Smooth muscle cell of the brain vasculature (primary cell): ENCODE data around the gene KDM7A.

Source experiments
- DNase-seq: peaks from one replicate; pipeline ENCODE4 v3.0.0-alpha.2; 2012; ENCODE audit warnings: low read depth, low spot score

The KDM7A gene

DNA sequence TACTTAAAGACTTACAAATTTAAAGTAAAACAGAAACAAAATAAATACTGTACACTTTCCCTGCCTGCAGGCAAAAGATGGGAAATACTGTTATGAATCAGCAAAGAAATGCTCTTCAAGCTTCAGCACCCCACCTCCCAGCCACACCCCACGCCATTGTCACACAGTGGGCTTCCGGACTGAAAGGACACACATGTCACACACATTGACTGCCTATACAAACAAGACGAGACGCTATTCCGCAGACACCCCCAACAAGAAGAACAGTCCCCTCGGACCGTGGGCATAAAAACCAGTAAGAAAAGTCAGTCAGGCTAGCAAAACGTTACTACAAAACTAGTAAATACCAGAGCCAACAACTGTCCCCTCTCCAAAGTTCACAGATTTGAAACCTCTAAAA is 91.8 kb downstream of the KDM7A start:
- DNase-seq: no peak

DNA sequence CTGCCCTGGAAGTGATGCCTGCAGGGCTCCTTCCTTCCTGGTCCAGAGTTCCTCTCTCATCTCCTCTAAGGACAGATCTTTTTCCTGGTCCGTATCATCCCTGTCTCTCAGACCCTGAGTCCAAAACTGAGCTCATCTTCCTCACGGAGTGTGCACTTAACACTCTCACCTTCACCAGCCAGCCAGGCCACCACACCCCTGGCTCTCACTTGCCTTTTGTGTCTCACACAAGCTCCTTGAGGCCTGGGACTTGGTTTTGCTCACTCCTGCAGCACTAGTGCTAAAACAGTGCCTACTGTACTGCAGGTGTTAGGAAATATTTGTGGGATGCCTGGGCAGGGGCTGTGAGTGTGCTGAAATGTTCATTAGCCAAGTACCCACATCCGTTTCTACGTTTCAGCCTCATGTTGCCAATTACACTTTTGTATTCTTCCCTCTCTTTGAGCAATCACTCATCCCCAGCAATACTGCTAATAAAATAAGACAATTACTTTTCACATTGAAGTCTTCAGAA is 92.6 kb downstream of the KDM7A start:
- DNase-seq: no peak

DNA sequence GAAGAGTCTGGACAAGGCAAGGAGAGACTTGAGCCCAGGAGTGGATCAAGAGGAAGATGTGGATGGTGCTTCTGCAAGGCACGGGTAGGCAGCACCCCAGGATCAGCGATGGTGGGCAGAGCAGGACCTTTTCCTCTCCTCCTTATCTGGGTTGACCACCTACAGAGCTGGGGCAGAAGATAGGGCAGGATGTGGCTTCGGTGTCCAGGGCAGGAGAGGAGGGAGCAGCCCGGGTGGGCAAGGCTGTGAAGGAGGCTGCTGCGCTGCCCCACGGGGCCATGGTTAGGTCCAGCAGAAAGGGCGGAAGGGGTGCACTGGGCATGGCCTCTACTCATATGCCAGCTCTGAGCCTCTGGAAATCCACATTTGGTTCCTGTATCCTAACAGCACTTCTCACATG is 94.0 kb downstream of the KDM7A start:
- no peak for DNase-seq

DNA sequence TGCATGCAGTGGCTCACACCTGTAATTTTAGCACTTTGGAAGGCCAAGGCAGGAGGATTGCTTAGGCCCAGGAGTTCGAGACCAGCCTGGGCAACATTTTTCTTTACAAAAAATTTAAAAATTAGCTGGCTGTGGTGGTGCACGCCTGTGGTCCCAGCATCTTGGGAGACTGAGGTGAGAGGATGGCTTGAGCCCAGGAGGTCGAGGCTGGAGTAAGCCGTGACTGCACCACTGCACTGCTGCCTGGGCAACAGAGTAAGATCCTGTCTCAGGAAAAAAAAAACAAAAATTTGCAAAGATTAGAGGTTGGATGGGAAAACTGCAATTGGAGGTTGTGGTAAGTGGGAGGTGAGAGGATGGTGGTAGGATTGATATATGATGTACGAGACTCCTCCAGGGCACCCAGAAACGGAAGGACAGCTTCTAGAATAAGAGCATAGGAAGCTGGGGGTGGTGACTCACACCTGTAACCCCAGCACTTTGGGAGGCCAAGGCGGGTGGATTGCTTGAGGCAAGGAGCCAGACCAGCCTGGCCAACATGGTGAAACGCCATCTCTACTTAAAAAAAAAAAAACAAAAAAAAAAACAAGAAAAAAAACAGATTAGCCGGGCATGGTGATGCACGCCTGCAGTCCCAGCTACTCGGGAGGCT is 94.9 kb downstream of the KDM7A start:
- DNase-seq: no peak

DNA sequence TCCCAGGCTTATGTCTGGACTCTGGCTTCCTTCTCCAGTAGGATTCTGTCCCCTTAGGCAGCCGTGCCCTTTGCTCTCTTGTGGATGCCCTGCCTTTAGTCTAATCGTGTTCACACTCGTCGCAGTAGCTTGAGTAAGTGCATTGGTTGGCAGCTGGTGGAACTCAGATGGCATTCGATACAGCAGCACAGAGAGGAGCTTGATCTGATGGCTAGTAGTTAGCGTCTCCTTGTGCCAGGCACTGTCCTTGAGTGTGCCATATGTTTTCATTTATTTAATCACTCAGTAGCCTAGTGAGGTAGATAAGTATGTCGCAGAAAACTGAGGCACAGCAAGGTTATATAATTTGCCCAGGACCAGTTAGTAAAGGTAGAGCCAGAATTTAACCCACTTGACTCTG is 95.9 kb downstream of the KDM7A start:
- DNase-seq: no peak

DNA sequence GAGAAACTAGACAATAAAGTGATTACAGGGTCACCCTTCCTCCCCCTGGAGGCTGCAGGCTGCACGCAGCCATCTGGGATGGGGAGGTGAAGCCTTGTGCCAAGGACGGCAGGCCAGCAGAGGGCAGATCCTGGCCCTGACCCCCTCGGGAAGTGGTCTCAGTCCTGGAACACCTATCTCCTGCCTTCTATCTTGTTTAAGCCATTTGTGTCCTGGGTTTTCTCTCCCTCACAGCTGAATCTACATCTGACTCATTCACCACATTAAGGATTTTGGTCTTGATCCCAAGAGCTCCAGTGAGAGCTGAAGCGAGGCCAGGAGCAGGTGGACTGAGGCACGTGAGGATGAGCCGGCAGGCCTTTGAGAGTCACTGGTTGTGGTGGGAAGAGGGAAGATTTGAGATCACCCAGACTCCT is 97.7 kb downstream of the KDM7A start:
- no peak for DNase-seq

DNA sequence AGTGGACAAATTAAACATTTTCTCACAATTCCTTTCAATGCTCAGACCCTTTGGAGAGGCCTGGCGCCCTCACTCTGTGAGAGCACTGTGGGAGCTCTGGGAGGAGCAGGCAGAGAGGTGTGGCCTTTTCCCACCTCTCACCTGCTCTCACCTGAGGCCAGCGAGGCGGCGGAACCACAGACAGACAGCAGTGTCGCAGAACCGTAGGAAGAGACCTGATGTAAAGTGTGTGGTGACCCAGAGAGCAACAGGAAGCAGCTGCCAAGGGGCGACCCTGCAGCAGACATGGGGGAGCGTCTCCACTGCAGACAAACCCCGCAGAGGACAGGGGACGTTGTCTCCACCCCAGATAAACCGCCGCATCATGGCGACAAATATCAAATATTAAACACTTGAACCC is 98.4 kb downstream of the KDM7A start:
- no peak for DNase-seq

DNA sequence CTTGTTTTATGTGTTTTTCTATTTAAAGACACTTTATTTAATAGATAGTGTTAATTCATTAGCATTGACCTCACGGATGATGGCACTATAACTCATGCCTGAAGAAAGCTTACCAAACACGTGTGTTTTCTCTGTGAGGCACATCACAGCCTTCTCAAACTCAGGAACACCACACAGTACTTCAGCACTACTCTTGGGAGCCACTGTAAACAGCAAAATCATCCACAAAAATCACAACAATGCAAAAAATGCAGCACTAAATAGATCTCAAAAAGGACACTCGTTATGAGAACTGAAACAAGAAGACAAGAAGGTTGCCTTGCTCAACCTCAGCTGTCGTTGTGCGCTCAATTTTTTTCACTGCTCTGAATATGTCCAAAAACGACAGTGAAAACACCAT is 102.0 kb downstream of the KDM7A start:
- no peak for DNase-seq

DNA sequence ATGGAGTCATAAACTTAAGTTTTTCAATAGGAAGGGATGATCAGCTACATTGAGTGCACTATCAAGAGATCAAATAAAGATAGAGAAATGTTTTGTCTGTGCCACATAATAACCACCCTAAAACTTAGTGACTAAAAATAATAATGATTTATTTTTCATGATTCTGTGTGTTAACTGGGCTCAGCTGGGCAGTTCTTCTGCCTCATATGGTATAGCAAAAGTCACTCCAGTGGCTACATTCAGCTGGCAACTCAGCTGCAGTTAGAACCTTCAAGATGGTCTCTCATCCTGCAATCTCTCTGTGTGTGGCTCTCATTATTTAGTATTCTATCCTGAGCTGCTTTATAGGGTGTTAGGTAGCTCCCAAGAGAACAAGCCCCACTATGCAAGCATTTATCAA is 106.2 kb downstream of the KDM7A start:
- no peak for DNase-seq

DNA sequence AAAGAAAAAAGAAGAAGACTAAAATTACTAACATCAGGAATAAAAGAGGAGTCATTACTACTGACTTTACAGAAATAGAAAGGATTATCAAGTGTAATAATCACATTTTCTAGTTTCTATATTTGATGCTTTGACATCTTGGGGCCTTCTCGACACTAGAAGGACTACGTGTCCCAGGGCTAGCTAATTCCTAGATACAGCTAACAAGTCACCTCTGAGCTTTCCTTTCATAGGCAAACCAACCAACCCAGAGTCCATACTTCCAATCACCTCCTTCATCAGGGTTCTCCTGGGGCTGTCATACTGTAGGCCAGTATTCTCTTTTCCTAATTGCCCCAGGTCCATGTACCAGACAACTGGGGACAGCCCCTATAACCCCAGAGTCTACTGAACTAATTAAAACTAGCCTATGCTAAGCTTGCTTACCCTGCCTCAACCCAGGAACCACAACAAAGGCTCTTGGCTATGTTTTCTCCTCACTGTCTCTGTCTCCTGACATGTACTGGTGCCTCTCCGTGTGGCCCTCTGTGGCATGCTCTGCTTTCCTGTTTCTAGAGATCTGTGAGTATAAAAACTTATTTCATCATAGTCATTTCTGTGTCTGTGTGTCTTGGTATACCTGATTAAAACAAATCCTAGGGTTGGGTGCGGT is 107.4 kb downstream of the KDM7A start:
- DNase-seq: no peak

DNA sequence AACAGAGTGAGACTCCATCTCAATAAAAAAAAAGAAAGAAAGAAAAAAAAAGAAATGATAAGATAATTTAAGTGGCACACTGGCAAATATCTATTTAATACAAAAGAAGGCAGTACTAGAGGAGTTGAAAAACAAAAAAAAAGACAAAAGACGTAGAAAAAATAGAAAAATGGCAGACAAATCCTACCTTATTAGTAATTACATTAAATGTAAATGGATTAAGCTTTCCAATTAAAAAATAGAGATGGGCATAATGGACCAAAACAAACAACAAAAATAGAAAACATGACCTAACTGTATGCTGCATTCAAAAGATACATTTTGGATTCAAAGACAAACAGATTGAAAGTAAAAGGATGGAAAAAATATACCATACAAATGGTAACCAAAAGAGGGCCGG is 108.8 kb downstream of the KDM7A start:
- DNase-seq: no peak

DNA sequence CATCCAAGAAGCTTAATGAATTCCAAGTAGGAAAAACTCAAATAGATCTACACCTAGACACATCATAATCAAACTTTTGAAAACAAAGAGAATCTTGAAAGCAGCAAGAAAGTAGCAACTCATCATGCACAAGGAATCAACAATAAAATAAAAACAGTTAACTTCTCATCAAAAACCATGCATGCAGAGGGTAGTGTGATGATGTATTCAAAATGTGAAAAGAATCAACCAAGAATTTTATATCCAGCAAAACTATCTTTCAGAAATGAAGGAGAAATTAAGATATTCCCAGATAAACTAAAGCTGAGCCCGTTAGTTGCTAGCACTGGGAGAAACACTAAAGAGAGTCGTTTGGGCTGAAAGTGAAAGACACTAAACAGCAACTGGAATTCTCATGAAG is 109.7 kb downstream of the KDM7A start:
- no peak for DNase-seq

DNA sequence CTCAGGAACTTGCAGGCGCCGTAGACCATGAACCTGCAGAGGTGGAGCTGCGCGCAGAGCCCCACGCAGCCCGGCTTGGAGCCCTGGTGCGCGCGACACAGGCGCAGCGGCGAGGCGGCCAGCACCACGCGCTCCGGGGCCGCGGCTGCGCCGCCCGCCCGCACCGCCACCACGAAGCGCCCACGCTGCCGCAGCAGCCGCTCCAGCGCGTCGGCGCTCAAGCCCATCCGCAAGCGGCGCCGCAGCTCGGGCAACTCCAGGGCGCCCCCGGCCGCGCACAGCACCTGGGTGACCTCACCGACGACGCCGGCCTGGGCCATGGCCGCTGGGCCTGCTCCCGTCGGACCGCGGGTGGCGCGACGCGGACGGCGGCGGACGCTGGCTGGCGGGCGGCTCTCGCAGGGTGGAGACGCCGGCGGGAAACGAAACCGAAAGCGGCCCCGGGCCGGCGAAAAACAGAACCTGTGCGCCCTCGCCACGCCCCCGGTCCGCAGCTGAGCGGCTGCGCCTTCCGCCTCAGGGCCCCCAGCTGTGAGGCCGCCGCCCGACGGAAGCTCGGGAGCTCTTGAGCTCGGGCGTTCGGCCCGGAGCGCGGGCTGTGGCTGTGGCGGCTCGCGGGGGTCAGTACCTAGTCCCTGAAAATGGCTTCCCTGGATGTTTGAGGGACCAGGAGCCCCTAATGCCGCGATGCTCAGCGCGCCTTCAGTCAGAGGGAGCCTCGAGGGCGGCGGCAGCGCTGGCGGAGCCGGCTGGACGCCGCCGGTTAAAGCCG is 114.1 kb downstream of the KDM7A start, which contains the start of gene PARP12:
PARP12 (minus strand) TSS at position 424 of the 772 bp plus-strand sequence; CDS start at position 320, 104 bp downstream.
- DNase-seq: no peak

DNA sequence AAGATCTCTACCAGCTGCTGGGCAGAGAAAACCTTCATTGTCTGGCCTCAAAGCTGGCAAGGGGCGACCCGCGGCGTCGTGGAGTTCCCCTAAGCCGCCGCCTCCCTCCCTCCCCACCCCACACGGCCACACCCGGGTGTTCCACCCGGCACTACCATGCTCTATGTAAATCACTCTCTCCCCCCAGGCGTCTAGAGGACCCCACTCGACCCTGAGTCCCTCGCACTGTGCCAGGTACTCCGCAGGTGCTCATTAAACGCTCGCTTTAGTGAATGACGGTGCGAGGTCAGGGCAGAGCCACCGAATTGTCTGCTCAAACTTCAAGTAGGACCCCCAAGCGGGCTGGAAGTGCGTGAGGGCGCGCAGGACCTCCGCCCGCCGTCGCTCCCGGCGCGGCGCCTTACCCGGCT is 114.7 kb downstream of the KDM7A start:
- DNase-seq: no peak

DNA sequence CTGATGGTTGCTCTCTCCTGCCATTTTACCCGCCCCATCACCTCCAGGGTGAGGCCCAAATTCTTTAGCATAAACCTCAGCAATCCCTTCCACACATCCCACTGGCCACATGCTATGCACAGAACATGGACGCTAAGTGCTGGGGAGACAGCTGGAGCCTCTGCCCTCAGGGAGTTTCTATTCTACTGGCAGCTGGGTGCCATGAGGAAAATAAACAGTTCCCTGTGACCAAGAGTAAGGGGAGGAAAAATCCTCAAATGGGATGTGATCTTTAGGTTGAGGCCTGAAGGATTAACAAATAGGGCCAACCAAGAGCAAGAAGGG is 115.2 kb downstream of the KDM7A start:
- DNase-seq: no peak

DNA sequence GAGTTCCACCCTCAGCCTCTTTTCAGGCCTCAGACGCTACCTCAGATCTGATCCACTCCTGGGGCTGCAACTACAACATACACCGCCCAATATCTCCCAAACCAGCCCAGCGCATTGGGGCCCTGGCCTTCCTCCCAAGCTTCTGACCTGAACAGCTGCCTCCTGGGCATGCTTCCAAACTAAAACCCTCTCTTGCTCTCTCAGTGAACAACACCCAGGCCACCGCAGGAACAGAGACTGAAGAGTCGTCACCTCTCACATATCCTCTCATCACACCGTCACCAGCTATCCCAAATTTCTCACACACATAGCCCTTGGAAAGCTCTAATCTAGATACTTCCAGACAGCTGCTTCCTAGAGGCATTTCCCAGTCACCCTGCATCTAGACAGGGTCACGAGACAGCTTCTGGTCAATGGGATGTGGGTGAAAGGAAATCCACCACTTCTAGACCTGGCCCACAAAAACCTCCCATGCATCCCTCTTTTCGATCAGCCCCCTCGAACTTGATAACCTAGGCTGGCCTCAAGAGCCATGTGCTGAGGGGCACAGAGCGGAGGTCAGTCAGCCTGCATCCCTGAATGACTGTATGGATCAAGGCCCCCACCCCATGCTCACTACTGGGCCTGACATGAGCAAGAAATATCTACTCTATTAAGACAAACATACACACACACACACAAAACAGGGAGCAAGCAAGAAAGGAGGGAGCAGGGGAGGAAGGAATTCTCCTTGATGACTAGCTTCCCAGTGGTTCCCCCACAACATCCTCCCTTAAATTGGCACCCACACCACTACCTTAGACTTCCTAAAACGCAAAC is 115.8 kb downstream of the KDM7A start:
- DNase-seq: no peak

DNA sequence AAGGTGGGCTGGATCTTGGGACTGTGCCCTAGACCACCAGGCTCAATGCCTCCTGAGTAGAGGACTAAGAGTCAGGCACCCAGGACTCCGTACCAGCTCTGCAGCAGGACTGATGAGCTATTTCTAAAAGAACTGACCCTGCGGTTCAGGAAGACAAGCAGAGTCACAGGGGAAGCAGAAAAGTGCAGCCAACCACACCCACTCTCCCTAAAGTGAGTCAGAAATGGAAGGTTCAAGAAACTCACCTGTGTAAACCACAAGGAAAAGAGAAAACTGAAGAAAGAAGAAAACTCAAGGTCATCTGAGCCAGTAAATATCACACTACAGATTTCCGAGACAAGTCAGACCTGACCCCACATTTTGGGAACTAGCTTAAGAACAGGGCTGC is 116.5 kb downstream of the KDM7A start:
- no peak for DNase-seq

DNA sequence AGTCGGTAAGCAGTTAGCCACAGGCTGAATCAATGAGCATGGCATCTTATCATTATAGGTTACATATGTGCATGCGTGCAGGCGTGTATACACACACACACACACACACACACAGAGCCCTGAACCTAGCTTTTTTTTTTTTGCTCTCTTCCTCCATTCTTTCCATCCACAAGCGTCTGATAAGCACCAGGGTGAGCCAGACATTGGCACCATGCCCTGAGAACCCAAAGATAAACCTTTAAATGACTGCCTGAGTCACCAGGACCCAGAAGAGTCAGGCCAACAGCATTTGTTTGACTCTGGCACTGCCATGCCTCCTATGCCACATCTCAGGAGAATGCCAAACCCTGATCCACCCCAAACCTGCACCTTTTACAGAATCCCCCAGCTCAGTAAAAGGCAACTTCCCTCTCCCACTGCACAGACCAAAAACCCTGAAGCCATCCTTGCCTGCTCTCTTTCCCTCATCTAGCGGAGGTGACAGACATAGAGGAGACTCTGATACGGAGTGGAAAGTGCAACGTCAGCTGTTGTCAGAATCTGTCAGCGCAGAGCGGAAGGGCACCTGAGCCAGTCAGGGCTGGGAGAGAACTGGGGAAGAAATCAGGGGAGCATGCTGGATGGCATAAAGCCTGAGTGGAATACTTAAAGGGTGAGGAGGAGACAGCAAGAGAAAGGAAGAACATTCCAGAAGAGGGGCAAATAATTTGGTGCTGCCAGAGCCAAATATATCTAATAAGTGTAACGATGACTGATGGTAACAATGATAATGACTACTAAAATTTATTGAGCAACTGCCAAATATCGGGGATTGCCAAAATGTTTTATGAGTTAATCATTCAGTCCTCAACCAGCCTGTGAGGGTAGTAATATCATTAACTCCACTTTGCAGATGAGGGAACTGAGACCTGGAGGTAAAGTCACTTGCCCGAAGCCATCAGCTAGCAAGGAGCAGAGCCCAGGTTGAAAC is 117.2 kb downstream of the KDM7A start:
- no peak for DNase-seq

DNA sequence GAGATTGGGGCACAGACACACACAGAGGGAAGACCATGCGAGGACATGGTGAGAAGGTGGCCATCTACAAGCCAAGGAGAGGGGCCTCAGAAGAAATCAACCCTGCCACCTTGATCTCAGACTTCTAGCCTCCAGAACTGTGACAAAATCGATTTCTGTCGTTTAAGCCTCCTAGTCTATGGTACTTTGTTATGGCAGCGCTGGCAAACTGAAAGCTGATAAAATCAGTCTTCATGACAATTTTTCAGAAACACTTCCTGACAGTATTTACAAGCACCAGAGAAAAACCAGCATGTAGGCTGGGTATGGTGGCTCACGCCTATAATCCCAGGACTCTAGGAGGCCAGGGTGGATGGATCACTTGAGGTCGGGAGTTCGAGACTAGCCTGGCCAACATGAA is 118.3 kb downstream of the KDM7A start:
- no peak for DNase-seq

DNA sequence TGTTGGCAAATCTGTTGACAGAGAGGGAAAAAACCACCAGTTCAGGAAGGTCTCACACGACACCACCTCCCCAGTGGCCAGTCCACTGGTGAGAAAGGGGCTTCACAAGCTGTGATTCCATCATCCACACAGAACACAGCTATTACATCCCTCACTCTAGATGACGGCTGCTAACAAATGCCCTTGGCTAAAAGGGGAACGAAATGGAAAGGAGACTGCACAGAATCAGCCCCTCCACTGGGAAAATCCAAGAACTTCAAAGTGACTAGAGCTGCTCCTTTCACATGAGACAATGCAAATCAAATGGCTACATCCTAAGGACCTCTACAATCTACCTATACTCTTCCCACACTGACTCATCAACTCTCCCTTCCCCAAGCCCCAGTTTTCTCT is 119.6 kb downstream of the KDM7A start:
- no peak for DNase-seq
